GM19239 (cell line): ENCODE measurements around the gene CCDC190.

Experiments
- DNase-seq: peaks from one replicate; pipeline ENCODE4 v3.0.0; 2011; ENCODE audit warnings: low spot score; ENCODE audit not compliant: insufficient read length
- FAIRE-seq: peaks from 2 replicates; lab custom pipeline; 2011; peaks lifted over from hg19 to GRCh38; lab: Jason Lieb, UNC

CCDC190 gene

GRCh38 chr1:162861101-162861500, at the start of gene CCDC190:
TSS of gene CCDC190 (minus strand) at chr1:162861175. CDS start at chr1:162859646, 1,529 bp downstream.
- DNase-seq (no peak), FAIRE-seq (no peak)

GRCh38 chr1:162910161-162910560, 49.2 kb upstream of the CCDC190 start:
- FAIRE-seq = no peak
- DNase-seq = no peak

- FAIRE-seq (no peak), DNase-seq (no peak)
Measured at GRCh38 chr1:162908780-162909179, 47.8 kb upstream of the CCDC190 start.

- no peak for FAIRE-seq
- no peak for DNase-seq
Measured at GRCh38 chr1:162908236-162908635, 47.3 kb upstream of the CCDC190 start.

- DNase-seq (no peak), FAIRE-seq (no peak)
Measured at GRCh38 chr1:162906485-162906884, 45.5 kb upstream of the CCDC190 start.

- FAIRE-seq (no peak), DNase-seq (no peak)
Measured at GRCh38 chr1:162905174-162906158, 44.5 kb upstream of the CCDC190 start.

GRCh38 chr1:162904579-162904978, 43.6 kb upstream of the CCDC190 start:
- no peak for FAIRE-seq
- no peak for DNase-seq

GRCh38 chr1:162904023-162904422, 43.0 kb upstream of the CCDC190 start:
- no peak for FAIRE-seq

GRCh38 chr1:162903246-162903645, 42.3 kb upstream of the CCDC190 start:
- DNase-seq (no peak), FAIRE-seq (no peak)

More at GRCh38 chr1:162904023-162904422, 43.0 kb upstream of the CCDC190 start:
- DNase-seq = no peak

GRCh38 chr1:162902416-162902815, 41.4 kb upstream of the CCDC190 start:
- no peak for DNase-seq
- FAIRE-seq = no peak

- FAIRE-seq = no peak
Measured at GRCh38 chr1:162901243-162901642, 40.3 kb upstream of the CCDC190 start.

GRCh38 chr1:162899422-162900146, 38.6 kb upstream of the CCDC190 start:
- DNase-seq (no peak), FAIRE-seq (no peak)

More at GRCh38 chr1:162901243-162901642, 40.3 kb upstream of the CCDC190 start:
- DNase-seq = no peak

GRCh38 chr1:162893612-162893908, 32.6 kb upstream of the CCDC190 start:
- FAIRE-seq = no peak

GRCh38 chr1:162892906-162893611, 32.1 kb upstream of the CCDC190 start:
- no peak for DNase-seq
- FAIRE-seq = no peak

More at GRCh38 chr1:162893612-162893908, 32.6 kb upstream of the CCDC190 start:
- no peak for DNase-seq

- no peak for FAIRE-seq
Measured at GRCh38 chr1:162889989-162890388, 29.0 kb upstream of the CCDC190 start.

GRCh38 chr1:162886705-162887104, 25.7 kb upstream of the CCDC190 start:
- FAIRE-seq = no peak
- DNase-seq = no peak

More at GRCh38 chr1:162889989-162890388, 29.0 kb upstream of the CCDC190 start:
- DNase-seq = no peak

- DNase-seq = no peak
- FAIRE-seq = no peak
Measured at GRCh38 chr1:162885265-162885664, 24.3 kb upstream of the CCDC190 start.

- DNase-seq = no peak
- FAIRE-seq = no peak
Measured at GRCh38 chr1:162884831-162885230, 23.9 kb upstream of the CCDC190 start.

GRCh38 chr1:162882248-162882674, 21.3 kb upstream of the CCDC190 start:
- no peak for FAIRE-seq
- DNase-seq = no peak

- FAIRE-seq (no peak), DNase-seq (no peak)
Measured at GRCh38 chr1:162881590-162881989, 20.6 kb upstream of the CCDC190 start.
